ENCODE measurements around the gene BCORL1.

DNA sequence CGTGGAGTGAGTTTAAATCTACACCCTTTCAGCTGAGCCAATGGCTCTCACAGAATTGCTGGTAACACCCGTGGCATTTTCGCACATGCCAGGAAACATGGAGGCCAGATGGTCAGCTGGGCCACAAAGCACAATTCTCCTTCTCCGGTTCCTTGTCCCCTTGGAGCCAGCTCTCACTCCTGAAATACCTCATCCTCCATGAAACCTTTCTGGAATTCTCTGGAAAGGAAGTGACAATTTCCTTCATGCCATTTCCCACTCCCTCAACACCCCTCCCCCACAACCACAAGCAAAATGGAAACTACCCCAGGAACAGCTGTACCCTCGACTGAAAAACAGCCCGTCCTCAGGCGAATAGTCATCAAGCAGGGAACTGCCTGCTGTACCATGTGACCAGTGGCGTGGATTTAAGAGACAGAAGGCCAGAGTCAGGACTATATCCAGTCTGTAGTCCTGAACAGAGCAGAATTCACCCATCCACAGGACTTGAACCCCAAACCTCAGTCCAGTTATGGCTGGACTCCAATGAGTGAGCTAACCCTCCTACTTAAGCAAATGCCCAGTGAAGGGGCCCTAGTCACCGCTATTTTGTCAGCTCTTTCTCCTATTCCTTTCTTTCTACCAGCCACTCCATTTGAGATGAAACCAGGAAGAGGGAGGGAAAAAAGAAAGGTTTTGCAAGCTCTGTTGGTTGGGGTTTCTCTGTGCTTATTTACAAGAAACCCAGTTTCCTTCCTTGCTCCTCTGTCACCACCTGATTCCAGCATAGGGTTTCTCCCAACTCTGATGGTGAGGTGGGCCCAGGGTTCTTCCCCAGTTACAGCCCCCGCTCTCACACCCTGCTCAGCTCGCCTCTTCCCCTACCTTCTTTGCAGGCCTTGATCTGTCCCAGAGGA, 103.4 kb downstream of the BCORL1 start:
- TF ChIP-seq CTCF (IDR thresholded peaks at IDR 0.05) (no peak), POLR2A (IDR thresholded peaks at IDR 0.05) (no peak)

Measured in Peyer's patch (tissue), 4 donors.